ENCODE results near the gene ZFP36. TPM values are rescaled to one million over a fixed set of nuclear protein-coding genes. Genes with fewer than 3 reads are reported as not detected.

Gene ZFP36
- total RNA-seq, 1 donor from 2014 or later: 208 TPM

DNA sequence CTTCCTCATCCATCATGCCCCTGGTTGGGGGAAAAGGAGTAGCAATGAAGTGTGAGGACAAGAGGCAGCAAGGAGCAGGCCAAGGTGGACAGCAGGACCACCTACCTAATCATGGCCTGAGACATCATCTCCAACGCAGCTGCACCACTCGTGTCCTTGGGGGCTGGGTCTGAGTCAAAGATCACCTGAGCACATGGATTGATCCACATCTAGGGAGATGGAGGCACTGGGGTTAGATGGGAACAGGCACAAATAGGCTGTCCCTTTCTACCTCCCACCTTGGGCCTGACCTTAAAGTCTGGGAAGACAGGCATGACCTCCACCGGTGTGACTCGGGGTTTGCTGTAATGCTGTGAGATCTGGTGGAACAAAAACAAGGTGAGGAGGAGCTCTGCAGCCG is 18.0 kb upstream of the ZFP36 start:
- TF ChIP-seq, protein P1, sequence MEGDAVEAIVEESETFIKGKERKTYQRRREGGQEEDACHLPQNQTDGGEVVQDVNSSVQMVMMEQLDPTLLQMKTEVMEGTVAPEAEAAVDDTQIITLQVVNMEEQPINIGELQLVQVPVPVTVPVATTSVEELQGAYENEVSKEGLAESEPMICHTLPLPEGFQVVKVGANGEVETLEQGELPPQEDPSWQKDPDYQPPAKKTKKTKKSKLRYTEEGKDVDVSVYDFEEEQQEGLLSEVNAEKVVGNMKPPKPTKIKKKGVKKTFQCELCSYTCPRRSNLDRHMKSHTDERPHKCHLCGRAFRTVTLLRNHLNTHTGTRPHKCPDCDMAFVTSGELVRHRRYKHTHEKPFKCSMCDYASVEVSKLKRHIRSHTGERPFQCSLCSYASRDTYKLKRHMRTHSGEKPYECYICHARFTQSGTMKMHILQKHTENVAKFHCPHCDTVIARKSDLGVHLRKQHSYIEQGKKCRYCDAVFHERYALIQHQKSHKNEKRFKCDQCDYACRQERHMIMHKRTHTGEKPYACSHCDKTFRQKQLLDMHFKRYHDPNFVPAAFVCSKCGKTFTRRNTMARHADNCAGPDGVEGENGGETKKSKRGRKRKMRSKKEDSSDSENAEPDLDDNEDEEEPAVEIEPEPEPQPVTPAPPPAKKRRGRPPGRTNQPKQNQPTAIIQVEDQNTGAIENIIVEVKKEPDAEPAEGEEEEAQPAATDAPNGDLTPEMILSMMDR (IDR thresholded peaks at IDR 0.05): no peak
- ATAC-seq (no peak), DNase-seq (no peak)
- Histone ChIP-seq H3K36me3 (peaks cover 72% of the 10 kb centered on the region), H3K9me3 (no peaks in the 10 kb centered on the region), H3K27ac (no peak overlapping the region), H3K4me3 (no peak overlapping the region), H3K4me1 (peaks cover 28% of the 10 kb centered on the region), H3K27me3 (ENCODE audit: low read depth) (no peaks in the 10 kb centered on the region)
- intact Hi-C loops (cut with DNase I): no loop called here

DNA sequence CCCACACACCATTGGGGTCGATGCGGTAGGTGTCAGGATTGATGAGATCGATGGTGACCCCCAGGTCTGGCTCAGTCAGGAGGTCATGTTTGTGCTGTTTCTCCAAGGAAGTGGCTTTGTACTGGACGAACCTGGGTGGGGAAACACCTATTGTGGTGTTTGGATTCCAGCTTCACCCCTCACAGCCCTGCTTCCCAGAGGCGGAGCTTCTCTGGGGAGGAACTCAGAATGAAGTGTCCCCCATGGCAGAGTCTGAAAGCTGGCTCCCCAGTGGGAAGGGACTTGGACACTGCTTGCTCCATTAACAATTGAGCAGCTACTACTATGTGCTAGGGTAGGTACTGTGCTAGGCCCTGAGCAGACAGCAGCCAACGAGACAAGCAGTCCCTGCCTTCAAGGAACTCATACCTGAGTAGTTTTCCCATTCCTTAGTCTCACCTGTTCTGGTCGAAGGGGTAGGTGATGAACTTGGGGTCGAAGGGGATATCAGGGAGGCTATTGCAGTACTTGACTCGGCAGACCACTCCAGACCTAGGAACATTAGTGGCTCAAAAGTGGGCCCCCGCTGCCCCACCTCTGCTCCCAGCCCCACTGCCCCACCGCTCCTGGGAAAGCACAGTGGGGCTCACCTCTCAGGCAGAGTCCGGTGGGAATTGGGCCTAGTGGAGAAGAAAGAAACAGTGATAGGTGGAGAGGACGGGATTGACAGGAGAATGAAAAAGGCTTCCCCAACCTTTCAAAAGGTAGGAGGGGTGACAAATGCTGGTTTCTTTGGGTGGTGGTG is 16.8 kb upstream of the ZFP36 start:
- Histone ChIP-seq H3K4me1 (peaks cover 28% of the 10 kb centered on the region), H3K4me3 (peak overlapping the region; percentile 90), H3K36me3 (peaks cover 72% of the 10 kb centered on the region), H3K27ac (peak overlapping the region; percentile 98), H3K9me3 (no peaks in the 10 kb centered on the region), H3K27me3 (ENCODE audit: low read depth) (no peaks in the 10 kb centered on the region)
- intact Hi-C loops (cut with DNase I): no loop called here
- DNase-seq: peak; percentile 22
- no peak for ATAC-seq
- TF ChIP-seq, protein P1 (IDR thresholded peaks at IDR 0.05): no peak

DNA sequence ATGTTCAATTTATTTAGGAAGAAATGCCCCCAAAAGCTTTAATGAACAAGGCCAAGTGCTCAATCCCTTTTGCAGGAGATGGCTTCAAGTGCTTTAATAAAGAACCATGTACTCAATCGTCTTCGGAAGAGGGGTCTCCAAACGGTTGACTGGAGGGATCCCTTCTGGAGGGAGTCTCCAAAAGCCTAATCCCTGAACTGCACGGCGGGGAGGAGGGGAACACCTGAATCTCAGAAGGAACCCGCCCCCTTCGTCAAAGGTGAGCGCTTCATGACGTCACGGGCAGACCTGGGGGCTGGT is 16.2 kb upstream of the ZFP36 start:
- H3K27ac ChIP-seq: peak overlapping the region; percentile 98
- DNase-seq (no peak), ATAC-seq (peak; percentile 42 to 60)
- intact Hi-C loops (cut with DNase I): no loop called here
- H3K9me3 ChIP-seq: no peaks in the 10 kb centered on the region
- peak overlapping the region; percentile 90 for H3K4me3 ChIP-seq
- H3K36me3 ChIP-seq: peaks cover 72% of the 10 kb centered on the region
- H3K27me3 ChIP-seq (ENCODE audit: low read depth): no peaks in the 10 kb centered on the region
- H3K4me1 ChIP-seq: peaks cover 28% of the 10 kb centered on the region
- TF ChIP-seq, protein P1 (IDR thresholded peaks at IDR 0.05): no peak

GRCh38 chr19:39390751-39391437 is 15.8 kb upstream of the ZFP36 start, which contains the start of the genes MED29 and PAF1:
MED29 (plus strand) TSS chr19:39391378; CDS start chr19:39391423, 45 bp downstream.
PAF1 (minus strand) TSS chr19:39391106; CDS start chr19:39390864, 242 bp downstream.
- no peaks in the 10 kb centered on the region for H3K9me3 ChIP-seq
- peaks cover 28% of the 10 kb centered on the region for H3K4me1 ChIP-seq
- intact Hi-C loops (cut with DNase I): no loop called here
- peaks cover 71% of the 10 kb centered on the region for H3K36me3 ChIP-seq
- DNase-seq: peak; percentile 97
- ATAC-seq: peak; percentile 97
- TF ChIP-seq, protein P1 (IDR thresholded peaks at IDR 0.05): no peak
- H3K4me3 ChIP-seq: peak within 1 kb of the TSS; percentile 90
- no peaks in the 10 kb centered on the region for H3K27me3 ChIP-seq (ENCODE audit: low read depth)
- H3K27ac ChIP-seq: peak within 1 kb of the TSS; percentile 98

DNA sequence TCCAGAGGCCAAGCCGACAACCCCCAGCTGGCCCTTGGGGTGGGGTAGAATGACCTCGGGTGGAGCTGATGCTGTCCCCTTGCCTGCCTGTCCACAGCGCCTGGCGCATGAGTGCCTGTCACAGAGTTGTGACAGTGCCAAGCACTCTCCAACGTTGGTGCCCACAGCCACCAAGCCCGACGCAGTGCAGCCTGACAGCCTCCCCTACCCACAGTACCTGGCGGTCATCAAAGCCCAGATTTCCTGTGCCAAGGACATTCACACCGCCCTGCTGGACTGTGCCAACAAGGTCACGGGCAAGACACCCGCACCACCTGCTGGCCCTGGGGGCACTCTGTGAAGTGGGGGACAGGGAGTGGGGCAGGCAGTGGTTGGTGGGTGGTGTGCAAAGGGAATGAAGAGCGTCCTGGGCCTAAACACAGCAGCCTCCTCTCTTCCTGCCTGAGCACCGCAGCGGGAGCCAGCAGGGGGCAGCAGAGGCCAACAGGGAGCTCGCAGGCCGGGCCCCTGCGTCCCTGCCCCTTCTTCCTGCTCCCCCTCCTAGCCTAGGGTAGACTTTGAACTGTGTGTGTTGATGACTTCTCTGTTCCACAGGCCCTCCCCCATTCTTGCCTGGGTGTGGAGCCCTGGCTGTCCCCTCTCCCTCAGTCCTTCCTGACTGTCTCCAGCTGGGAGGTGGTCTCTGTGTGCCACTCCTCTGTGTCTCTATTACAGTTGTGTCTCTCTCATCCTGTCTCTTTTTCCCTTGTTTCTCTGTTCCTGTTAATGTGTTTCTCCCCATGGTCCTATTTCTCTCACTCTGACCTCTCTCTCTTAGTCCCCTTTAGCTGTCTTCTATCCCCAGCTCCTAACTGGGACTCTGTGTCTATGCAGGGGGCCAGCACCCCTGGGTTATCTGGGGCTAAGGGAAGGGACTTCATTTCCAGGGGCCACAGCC is 9.0 kb upstream of the ZFP36 start:
- H3K36me3 ChIP-seq: peaks cover 46% of the 10 kb centered on the region
- TF ChIP-seq, protein P1 (IDR thresholded peaks at IDR 0.05): peak; percentile 98
- intact Hi-C loops (cut with DNase I): no loop called here
- no peaks in the 10 kb centered on the region for H3K27me3 ChIP-seq (ENCODE audit: low read depth)
- H3K4me1 ChIP-seq: peaks cover 47% of the 10 kb centered on the region
- H3K9me3 ChIP-seq: no peaks in the 10 kb centered on the region
- H3K27ac ChIP-seq: peak overlapping the region; percentile 88
- H3K4me3 ChIP-seq: peak overlapping the region; percentile 28
- DNase-seq: peak; percentile 94
- peak; percentile 77 to 89 for ATAC-seq
